Suprapubic skin (tissue), 4 donors: ENCODE data around the gene ATG4A. TPM values are rescaled to one million over a fixed set of nuclear protein-coding genes. Genes with fewer than 3 reads are reported as not detected.

Experiments used
- DNase-seq, 2 donors: peaks; one replicate each; pipeline ENCODE4 v3.0.0-alpha.2; 2019; ENCODE audit warnings: low spot score in 2 of 2
- H3K27ac ChIP-seq: fragments of 200-600 bp; sonication (generic); one replicate; pipeline ENCODE4 v1.5.1; 2019
- H3K27me3 ChIP-seq: fragments of 200-600 bp; sonication (generic); one replicate; pipeline ENCODE4 v1.5.1; 2019
- H3K36me3 ChIP-seq: fragments of 200-600 bp; sonication (generic); one replicate; pipeline ENCODE4 v1.5.1; 2019
- H3K4me1 ChIP-seq: fragments of 200-600 bp; sonication (generic); one replicate; pipeline ENCODE4 v1.5.1; 2019
- H3K4me3 ChIP-seq: fragments of 200-600 bp; sonication (generic); one replicate; pipeline ENCODE4 v1.5.1; 2019; ENCODE audit warnings: mild to moderate bottlenecking
- H3K9me3 ChIP-seq: fragments of 200-600 bp; sonication (generic); one replicate; pipeline ENCODE4 v1.5.1; 2019
- EP300 ChIP-seq: sonication (generic); formaldehyde crosslinking; IDR thresholded peaks from one replicate; pipeline ENCODE4 v1.6.1; 2017; ENCODE audit warnings: antibody characterized with exemption
- POLR2A ChIP-seq, 2 donors: fragments of 450-650 bp; IDR thresholded peaks; one replicate each; pipeline ENCODE4 v1.6.1; 2017; ENCODE audit warnings: antibody characterized with exemption in 2 of 2, mild to moderate bottlenecking in 2 of 2, moderate library complexity in 2 of 2
- POLR2AphosphoS5 ChIP-seq, 3 donors: sonication (generic); formaldehyde crosslinking; IDR thresholded peaks; one replicate each; pipeline ENCODE4 v1.6.1; 2017; ENCODE audit warnings: antibody characterized with exemption in 3 of 3
- WGBS: methylation state at CpG from one replicate; pipeline ENCODE4 v1.1.5; 2018; 5-methylcytosine and 5-hydroxymethylcytosine counted together
- total RNA-seq, 4 donors: library from RNA; depleted of rRNA; stranded (reverse); fragments of >200 nt; gene quantifications; one replicate each; pipeline ENCODE4 v1.1.0, GENCODE V29; 2016
- TF ChIP-seq, protein P1 (sequence below), 2 donors: fragments of 200-600 bp in 1 of 2; fragments of 450-650 bp in 1 of 2; sonication (generic) in 1 of 2; IDR thresholded peaks; one replicate each; pipeline ENCODE4 v1.5.1; 2016 to 2019; ENCODE audit warnings: antibody characterized with exemption in 2 of 2, mild to moderate bottlenecking in 1 of 2, moderate library complexity in 1 of 2

ATG4A gene
- total RNA-seq, 4 donors from 2014 or later = 9.6 to 14.1 (median 12.7) TPM

DNA sequence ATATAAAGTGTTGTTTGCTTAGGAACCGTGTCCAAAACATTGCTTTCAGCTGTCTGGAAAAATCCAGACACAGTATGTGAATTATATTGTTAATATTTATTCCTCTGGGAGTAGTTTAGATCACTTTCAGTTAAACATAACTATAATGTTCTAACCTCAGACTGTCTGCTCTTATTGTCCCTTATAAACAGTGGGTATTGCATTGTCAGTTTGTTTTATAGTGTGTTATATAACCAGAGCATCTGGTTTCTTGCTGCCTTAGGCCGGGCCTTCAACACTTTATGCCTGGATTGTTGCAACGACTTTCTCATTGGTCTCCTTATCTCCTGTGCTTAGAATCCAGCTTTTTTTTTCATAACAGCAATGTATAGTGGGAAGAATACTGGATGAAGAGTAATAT is 26.4 kb downstream of the ATG4A start:
- Histone ChIP-seq H3K36me3 (no peaks in the 10 kb centered on the region), H3K9me3 (no peaks in the 10 kb centered on the region), H3K4me3 (no peak overlapping the region), H3K27ac (no peak overlapping the region), H3K27me3 (no peaks in the 10 kb centered on the region), H3K4me1 (peaks cover 3% of the 10 kb centered on the region)
- TF ChIP-seq EP300 (no peak), POLR2AphosphoS5 (IDR thresholded peaks at IDR 0.05) (no peak), POLR2A (IDR thresholded peaks at IDR 0.05) (no peak)
- TF ChIP-seq, protein P1, sequence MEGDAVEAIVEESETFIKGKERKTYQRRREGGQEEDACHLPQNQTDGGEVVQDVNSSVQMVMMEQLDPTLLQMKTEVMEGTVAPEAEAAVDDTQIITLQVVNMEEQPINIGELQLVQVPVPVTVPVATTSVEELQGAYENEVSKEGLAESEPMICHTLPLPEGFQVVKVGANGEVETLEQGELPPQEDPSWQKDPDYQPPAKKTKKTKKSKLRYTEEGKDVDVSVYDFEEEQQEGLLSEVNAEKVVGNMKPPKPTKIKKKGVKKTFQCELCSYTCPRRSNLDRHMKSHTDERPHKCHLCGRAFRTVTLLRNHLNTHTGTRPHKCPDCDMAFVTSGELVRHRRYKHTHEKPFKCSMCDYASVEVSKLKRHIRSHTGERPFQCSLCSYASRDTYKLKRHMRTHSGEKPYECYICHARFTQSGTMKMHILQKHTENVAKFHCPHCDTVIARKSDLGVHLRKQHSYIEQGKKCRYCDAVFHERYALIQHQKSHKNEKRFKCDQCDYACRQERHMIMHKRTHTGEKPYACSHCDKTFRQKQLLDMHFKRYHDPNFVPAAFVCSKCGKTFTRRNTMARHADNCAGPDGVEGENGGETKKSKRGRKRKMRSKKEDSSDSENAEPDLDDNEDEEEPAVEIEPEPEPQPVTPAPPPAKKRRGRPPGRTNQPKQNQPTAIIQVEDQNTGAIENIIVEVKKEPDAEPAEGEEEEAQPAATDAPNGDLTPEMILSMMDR (IDR thresholded peaks at IDR 0.05) = no peak
- no peak for DNase-seq
- 64% methylated on average over 3 of the region's 3 CpGs for WGBS

GRCh38 chrX:108121291-108121690 is 29.7 kb downstream of the ATG4A start:
- DNase-seq = no peak
- Histone ChIP-seq H3K4me1 (peaks cover 5% of the 10 kb centered on the region), H3K9me3 (no peaks in the 10 kb centered on the region), H3K27ac (no peak overlapping the region), H3K27me3 (no peaks in the 10 kb centered on the region), H3K4me3 (no peak overlapping the region), H3K36me3 (no peaks in the 10 kb centered on the region)
- WGBS = 29% methylated on average over 3 of the region's 3 CpGs
- no peak for TF ChIP-seq POLR2A (IDR thresholded peaks at IDR 0.05)
- TF ChIP-seq, protein P1 (IDR thresholded peaks at IDR 0.05) = no peak
- TF ChIP-seq EP300 = no peak
- TF ChIP-seq POLR2AphosphoS5 (IDR thresholded peaks at IDR 0.05) = no peak

GRCh38 chrX:108122748-108123147 is 31.2 kb downstream of the ATG4A start:
- Histone ChIP-seq H3K27me3 (no peaks in the 10 kb centered on the region), H3K4me1 (peaks cover 5% of the 10 kb centered on the region), H3K36me3 (no peaks in the 10 kb centered on the region), H3K4me3 (no peak overlapping the region), H3K9me3 (no peaks in the 10 kb centered on the region), H3K27ac (no peak overlapping the region)
- WGBS = 66% methylated on average over 2 of the region's 2 CpGs
- DNase-seq = no peak
- TF ChIP-seq POLR2A (IDR thresholded peaks at IDR 0.05) = no peak
- TF ChIP-seq, protein P1 (IDR thresholded peaks at IDR 0.05) = no peak
- TF ChIP-seq POLR2AphosphoS5 (IDR thresholded peaks at IDR 0.05) = no peak
- no peak for TF ChIP-seq EP300

GRCh38 chrX:108123591-108124366 is 32.2 kb downstream of the ATG4A start:
- Histone ChIP-seq H3K4me1 (peaks cover 5% of the 10 kb centered on the region), H3K9me3 (no peaks in the 10 kb centered on the region), H3K36me3 (no peaks in the 10 kb centered on the region), H3K27ac (no peak overlapping the region), H3K4me3 (no peak overlapping the region), H3K27me3 (no peaks in the 10 kb centered on the region)
- WGBS = 79% methylated on average over 3 of the region's 3 CpGs
- TF ChIP-seq POLR2A (IDR thresholded peaks at IDR 0.05) (no peak), POLR2AphosphoS5 (IDR thresholded peaks at IDR 0.05) (no peak), EP300 (no peak)
- TF ChIP-seq, protein P1 (IDR thresholded peaks at IDR 0.05) = no peak
- DNase-seq = no peak

GRCh38 chrX:108126661-108127060 is 35.1 kb downstream of the ATG4A start:
- peaks cover 5% of the 10 kb centered on the region for H3K4me1 ChIP-seq
- no peak for TF ChIP-seq POLR2AphosphoS5 (IDR thresholded peaks at IDR 0.05)
- TF ChIP-seq EP300 = no peak
- TF ChIP-seq POLR2A (IDR thresholded peaks at IDR 0.05) = no peak
- TF ChIP-seq, protein P1 (IDR thresholded peaks at IDR 0.05) = no peak
- H3K27me3 ChIP-seq = no peaks in the 10 kb centered on the region
- WGBS = 79% methylated on average over 2 of the region's 2 CpGs
- no peak overlapping the region for H3K27ac ChIP-seq
- H3K36me3 ChIP-seq = no peaks in the 10 kb centered on the region
- no peaks in the 10 kb centered on the region for H3K9me3 ChIP-seq
- DNase-seq = no peak
- no peak overlapping the region for H3K4me3 ChIP-seq
